ENCODE results near the gene HACD2.
"Not testable (repeated sequence)": the region's sequence is repeated elsewhere in the genome, so short reads cannot be mapped to it uniquely, and the experiment has no call there.

HACD2 gene

DNA sequence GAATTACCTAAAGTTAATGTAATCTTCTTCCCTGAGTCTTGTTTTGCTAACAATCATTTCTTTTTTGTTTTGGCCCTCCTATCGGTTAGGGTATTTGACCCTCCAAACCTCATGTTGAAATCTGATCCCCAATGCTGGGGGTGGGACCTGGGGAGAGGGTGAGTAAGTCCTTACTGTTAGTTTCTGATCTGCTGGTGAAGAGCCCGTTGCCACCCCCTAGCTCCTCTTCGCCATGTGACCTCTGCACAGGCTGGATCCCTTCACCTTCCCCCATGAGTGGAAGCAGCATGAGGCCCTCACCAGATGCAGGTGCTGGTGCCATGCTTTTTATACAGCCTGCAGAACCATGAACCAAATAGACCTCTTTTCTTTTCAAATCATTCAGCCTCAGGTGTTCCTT is 73.1 kb downstream of the HACD2 start:
- no peak overlapping the region for H3K4me3 ChIP-seq (ENCODE audit: low read length)
- no peak for TF ChIP-seq ZNF274 (IDR thresholded peaks at IDR 0.05; ENCODE audit: low read depth, low read length)

DNA sequence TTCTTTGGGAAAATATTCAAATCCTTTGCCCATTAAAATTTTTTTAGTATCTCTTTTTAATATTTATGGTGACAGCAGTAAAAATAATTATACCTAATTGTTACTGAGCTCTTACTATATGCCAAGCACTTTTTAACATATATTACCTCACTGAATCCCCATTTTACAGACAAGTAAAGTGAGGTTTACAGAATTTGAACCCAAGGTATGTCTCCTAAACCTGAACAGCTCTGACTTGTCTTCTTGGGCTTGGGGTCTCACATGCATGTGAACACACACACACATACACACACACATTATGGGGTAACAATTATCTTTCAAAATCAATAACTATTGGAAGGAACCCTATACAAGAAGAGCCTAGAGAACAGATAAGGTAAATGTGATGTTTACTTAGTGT is 73.8 kb downstream of the HACD2 start:
- no peak for TF ChIP-seq ZNF274 (IDR thresholded peaks at IDR 0.05; ENCODE audit: low read depth, low read length)
- no peak overlapping the region for H3K4me3 ChIP-seq (ENCODE audit: low read length)

GRCh38 chr3:123508178-123508577 is 76.7 kb downstream of the HACD2 start:
- no peak for TF ChIP-seq ZNF274 (IDR thresholded peaks at IDR 0.05; ENCODE audit: low read depth, low read length)
- no peak overlapping the region for H3K4me3 ChIP-seq (ENCODE audit: low read length)

- H3K4me3 ChIP-seq (ENCODE audit: low read length) = no peak overlapping the region
- TF ChIP-seq ZNF274 (IDR thresholded peaks at IDR 0.05; ENCODE audit: low read depth, low read length) = no peak
These were observed 79.0 kb downstream of the HACD2 start for GRCh38 chr3:123505820-123506219.

- H3K4me3 ChIP-seq (ENCODE audit: low read length) = no peak overlapping the region
- TF ChIP-seq ZNF274 (IDR thresholded peaks at IDR 0.05; ENCODE audit: low read depth, low read length) = no peak
These were observed 81.7 kb downstream of the HACD2 start for GRCh38 chr3:123503203-123503602.

DNA sequence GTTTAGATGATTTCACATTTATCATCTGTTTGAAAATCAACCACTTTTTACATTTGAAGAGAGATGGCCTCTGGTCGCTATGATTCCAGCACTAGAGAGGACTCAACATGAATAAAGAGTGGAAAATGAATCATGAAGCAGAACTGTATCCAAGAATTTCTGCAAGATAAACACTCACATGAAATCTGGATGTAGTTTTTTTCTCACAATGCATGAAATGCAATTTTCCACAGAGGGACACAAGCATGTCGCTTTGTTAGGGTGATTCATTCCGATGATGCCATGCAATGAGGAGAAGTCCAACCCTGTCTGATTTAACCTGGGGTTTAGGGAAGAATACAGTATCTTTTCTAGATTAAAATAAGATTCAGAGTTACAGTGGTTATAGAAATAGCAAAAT is 85.5 kb downstream of the HACD2 start:
- no peak overlapping the region for H3K4me3 ChIP-seq (ENCODE audit: low read length)

GRCh38 chr3:123498761-123499160 is 86.1 kb downstream of the HACD2 start:
- no peak for TF ChIP-seq ZNF274 (IDR thresholded peaks at IDR 0.05; ENCODE audit: low read depth, low read length)
- H3K4me3 ChIP-seq (ENCODE audit: low read length) = no peak overlapping the region

More for the DNA sequence above, 85.5 kb downstream of the HACD2 start:
- TF ChIP-seq ZNF274 (IDR thresholded peaks at IDR 0.05; ENCODE audit: low read depth, low read length) = no peak

DNA sequence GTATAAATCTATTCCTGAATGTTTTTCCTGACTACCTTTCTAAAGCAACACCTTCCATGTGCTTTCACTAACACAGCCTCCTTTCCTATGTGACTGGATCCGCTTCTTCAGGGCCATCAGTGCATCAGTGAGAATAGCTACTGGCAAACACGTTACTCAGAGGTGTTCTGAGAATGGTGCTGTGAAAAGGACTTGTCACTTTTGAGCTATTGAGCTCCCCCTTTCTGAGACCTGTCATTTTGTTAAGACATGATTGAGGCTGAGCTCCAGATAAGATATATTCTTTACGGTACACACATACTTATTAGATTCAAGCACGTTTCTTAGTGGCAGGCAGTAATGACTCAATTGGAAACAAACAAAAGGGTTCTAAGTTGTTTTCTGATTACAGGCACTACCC is 90.9 kb downstream of the HACD2 start:
- no peak overlapping the region for H3K4me3 ChIP-seq (ENCODE audit: low read length)
- no peak for TF ChIP-seq ZNF274 (IDR thresholded peaks at IDR 0.05; ENCODE audit: low read depth, low read length)

DNA sequence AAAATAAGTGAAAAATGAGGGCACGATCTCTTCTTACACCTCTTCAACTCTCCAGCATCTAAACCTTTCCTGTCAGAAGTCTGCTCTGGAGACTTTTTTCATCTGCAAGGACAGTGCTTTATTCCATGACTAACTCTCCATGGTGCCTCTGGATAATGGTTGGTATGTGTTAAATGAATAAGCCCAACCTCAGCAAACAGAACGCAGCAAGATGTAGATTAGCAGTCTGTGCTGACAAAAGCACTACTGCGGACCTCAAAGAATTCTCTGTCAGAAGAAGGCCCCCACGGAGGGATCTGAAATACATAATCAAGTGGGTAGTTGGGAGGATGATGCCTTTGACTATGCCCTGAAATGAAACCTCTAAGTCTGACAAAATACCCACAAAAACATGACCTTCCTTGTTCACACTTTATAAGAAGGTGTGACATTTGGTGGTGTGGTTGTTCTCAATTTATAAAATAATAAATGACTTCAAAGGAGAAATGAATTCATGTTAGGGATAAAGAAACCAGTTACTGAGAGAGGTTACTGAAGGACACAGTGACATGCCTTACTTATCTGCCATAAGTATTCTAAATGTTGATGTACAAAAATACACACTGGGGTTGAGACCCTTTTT is 92.8 kb downstream of the HACD2 start:
- H3K4me3 ChIP-seq (ENCODE audit: low read length) = no peak overlapping the region
- no peak for TF ChIP-seq ZNF274 (IDR thresholded peaks at IDR 0.05; ENCODE audit: low read depth, low read length)

GRCh38 chr3:123489400-123490004 is 95.4 kb downstream of the HACD2 start:
- TF ChIP-seq ZNF274 (IDR thresholded peaks at IDR 0.05; ENCODE audit: low read depth, low read length) = no peak
- H3K4me3 ChIP-seq (ENCODE audit: low read length) = no peak overlapping the region

- no peak overlapping the region for H3K4me3 ChIP-seq (ENCODE audit: low read length)
- TF ChIP-seq ZNF274 (IDR thresholded peaks at IDR 0.05; ENCODE audit: low read depth, low read length) = no peak
These were observed 96.1 kb downstream of the HACD2 start for GRCh38 chr3:123488645-123489347.

DNA sequence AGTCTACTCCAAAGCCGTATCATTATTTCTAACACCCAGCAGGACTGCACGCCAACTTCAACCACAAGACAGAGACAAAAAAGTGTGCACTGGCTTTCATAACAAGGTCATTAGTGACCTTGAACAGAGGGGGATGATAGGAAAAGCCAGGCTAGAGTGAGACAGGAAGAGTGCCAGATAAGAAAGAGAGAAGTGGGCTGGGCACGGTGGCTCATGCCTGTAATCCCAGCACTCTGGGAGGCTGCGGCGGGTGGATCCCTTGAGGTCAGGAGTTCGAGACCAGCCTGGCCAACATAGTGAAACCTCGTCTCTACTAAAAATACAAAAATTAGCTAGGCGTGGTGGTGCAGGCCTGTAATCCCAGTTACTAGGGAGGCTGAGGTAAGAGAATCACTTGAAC is 97.8 kb downstream of the HACD2 start:
- H3K4me3 ChIP-seq (ENCODE audit: low read length) = not testable (repeated sequence)

DNA sequence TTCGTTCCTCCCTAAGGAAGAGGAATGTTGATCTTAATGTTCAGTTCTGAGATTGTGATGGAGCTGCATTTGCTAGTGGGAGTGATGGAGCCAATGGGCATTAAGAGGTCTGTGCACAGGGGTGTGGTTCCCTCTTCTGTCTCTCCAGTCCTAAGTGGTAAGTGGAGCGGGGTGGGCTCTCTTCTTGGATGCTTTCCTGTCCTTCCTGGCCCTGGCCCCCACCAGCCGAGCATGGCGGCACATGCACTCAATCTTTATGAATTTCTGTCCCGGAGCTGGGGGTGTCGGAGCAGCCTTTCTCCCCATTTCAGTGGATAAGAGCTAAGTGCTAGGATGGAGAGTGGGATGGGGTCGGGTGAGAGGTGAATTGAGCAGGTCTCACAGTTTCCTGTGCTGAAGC is 98.4 kb downstream of the HACD2 start:
- no peak for TF ChIP-seq ZNF274 (IDR thresholded peaks at IDR 0.05; ENCODE audit: low read depth, low read length)
- H3K4me3 ChIP-seq (ENCODE audit: low read length) = no peak overlapping the region

- H3K4me3 ChIP-seq (ENCODE audit: low read length) = no peak overlapping the region
- no peak for TF ChIP-seq ZNF274 (IDR thresholded peaks at IDR 0.05; ENCODE audit: low read depth, low read length)
These were observed 99.3 kb downstream of the HACD2 start for GRCh38 chr3:123485551-123485950.

- no peak overlapping the region for H3K4me3 ChIP-seq (ENCODE audit: low read length)
- TF ChIP-seq ZNF274 (IDR thresholded peaks at IDR 0.05; ENCODE audit: low read depth, low read length) = no peak
These were observed 101.7 kb downstream of the HACD2 start for GRCh38 chr3:123483146-123483545.
